ENCODE results near the gene LMTK3.
"Not testable (repeated sequence)": the region's sequence is repeated elsewhere in the genome, so short reads cannot be mapped to it uniquely, and the experiment has no call there.

LMTK3 gene

GRCh38 chr19:48486706-48487105 lies 24.9 kb downstream of the LMTK3 start:
- not testable (repeated sequence) for DNase-seq

GRCh38 chr19:48484931-48485612 lies 26.6 kb downstream of the LMTK3 start:
- DNase-seq = no peak

GRCh38 chr19:48484247-48484893 lies 27.3 kb downstream of the LMTK3 start:
- no peak for DNase-seq

- DNase-seq = no peak
Measured at GRCh38 chr19:48483301-48483700, 28.3 kb downstream of the LMTK3 start.

- no peak for DNase-seq
Measured at GRCh38 chr19:48481846-48482639, 29.6 kb downstream of the LMTK3 start.

GRCh38 chr19:48480558-48481500 lies 30.8 kb downstream of the LMTK3 start:
- peak in 11 of 14 donors; percentile 24 to 81 (median 53) for DNase-seq

- DNase-seq = peak in 11 of 14 donors; percentile 24 to 81 (median 51)
Measured at GRCh38 chr19:48480183-48480557, 31.5 kb downstream of the LMTK3 start.

- DNase-seq = no peak
Measured at GRCh38 chr19:48479686-48480085, 31.9 kb downstream of the LMTK3 start.

- DNase-seq = no peak
Measured at GRCh38 chr19:48478339-48479256, 33.0 kb downstream of the LMTK3 start.

GRCh38 chr19:48477698-48478338 lies 33.8 kb downstream of the LMTK3 start:
- no peak for DNase-seq

- no peak for DNase-seq
Measured at GRCh38 chr19:48477067-48477685, 34.5 kb downstream of the LMTK3 start.

GRCh38 chr19:48476176-48476575 lies 35.5 kb downstream of the LMTK3 start:
- DNase-seq = no peak

- no peak for DNase-seq
Measured at GRCh38 chr19:48475369-48476068, 36.1 kb downstream of the LMTK3 start.

- no peak for DNase-seq
Measured at GRCh38 chr19:48474084-48474592, 37.5 kb downstream of the LMTK3 start.

- DNase-seq = no peak
Measured at GRCh38 chr19:48473161-48473966, 38.3 kb downstream of the LMTK3 start.

- no peak for DNase-seq
Measured at GRCh38 chr19:48471836-48472235, 39.8 kb downstream of the LMTK3 start.

- DNase-seq = no peak
Measured at GRCh38 chr19:48470856-48471255, 40.8 kb downstream of the LMTK3 start.

- no peak for DNase-seq
Measured at GRCh38 chr19:48469934-48470680, 41.5 kb downstream of the LMTK3 start.

Data from C1 segment of cervical spinal cord (tissue), 14 donors.